HepG2 (cell line): ENCODE results near the gene PPP1R16B. TPM values are rescaled to one million over a fixed set of nuclear protein-coding genes. Genes with fewer than 3 reads are reported as not detected.

Experiments
- CREB3 ChIP-seq: sonication (generic); formaldehyde crosslinking; IDR thresholded peaks from 2 replicates; pipeline ENCODE4 v1.5.0; 2020; ENCODE audit warnings: missing genetic modification reagents
- DMTF1 ChIP-seq: sonication (generic); formaldehyde crosslinking; IDR thresholded peaks from 2 replicates; pipeline ENCODE4 v1.4.0; 2020; ENCODE audit warnings: mild to moderate bottlenecking, missing genetic modification reagents
- HDAC6 ChIP-seq: fragments of 200-600 bp; sonication (generic); IDR thresholded peaks from 2 replicates; pipeline ENCODE4 v1.7.0; 2017; ENCODE audit warnings: mild to moderate bottlenecking, antibody characterized with exemption, low read length, low read depth
- KLF12 ChIP-seq: sonication (generic); formaldehyde crosslinking; IDR thresholded peaks from 2 replicates; pipeline ENCODE4 v1.4.0; 2020; ENCODE audit warnings: missing genetic modification reagents, borderline replicate concordance
- KLF16 ChIP-seq, 2 experiments: sonication (generic) in 1 of 2; formaldehyde crosslinking in 1 of 2; IDR thresholded peaks; 2 replicates each; pipeline versions ENCODE4 v1.6.1 to v1.8.0; 2016 to 2023; ENCODE audit warnings: missing genetic modification reagents in 2 of 2, missing compliant biosample characterization in 1 of 2
- SATB2 ChIP-seq: sonication (generic); formaldehyde crosslinking; IDR thresholded peaks from 2 replicates; pipeline ENCODE4 v1.5.0; 2020; ENCODE audit warnings: missing genetic modification reagents
- SNRNP70 ChIP-seq: fragments of 200-400 bp; formaldehyde crosslinking; IDR thresholded peaks from 2 replicates; pipeline ENCODE4 v1.6.1; 2017; ENCODE audit warnings: mild to moderate bottlenecking, low read depth, low read length, moderate library complexity
- SUZ12 ChIP-seq: fragments of 150-350 bp; IDR thresholded peaks from 2 replicates; pipeline ENCODE4 v1.6.1; 2014; ENCODE audit warnings: low read depth, low read length
- ZBTB33 ChIP-seq: sonication (generic); formaldehyde crosslinking; IDR thresholded peaks from 2 replicates; pipeline ENCODE4 v1.4.0; 2020; ENCODE audit warnings: missing genetic modification reagents
- ZBTB44 ChIP-seq: sonication (generic); formaldehyde crosslinking; IDR thresholded peaks from 2 replicates; pipeline ENCODE4 v1.4.0; 2020; ENCODE audit warnings: missing genetic modification reagents
- ZC3H13 ChIP-seq: sonication (generic); formaldehyde crosslinking; IDR thresholded peaks from 2 replicates; pipeline ENCODE4 v1.8.1; 2023; ENCODE audit warnings: mild to moderate bottlenecking, missing genetic modification reagents, moderate library complexity
- ZNF513 ChIP-seq: sonication (generic); formaldehyde crosslinking; conservative IDR thresholded peaks from 2 replicates; pipeline ENCODE4 v1.5.0; 2020; ENCODE audit warnings: missing genetic modification reagents
- ZNF570 ChIP-seq: sonication (generic); formaldehyde crosslinking; IDR thresholded peaks from 2 replicates; pipeline ENCODE4 v1.4.0; 2020; ENCODE audit warnings: mild to moderate bottlenecking, missing genetic modification reagents, borderline replicate concordance
- ZNF841 ChIP-seq: sonication (generic); formaldehyde crosslinking; IDR thresholded peaks from 2 replicates; pipeline ENCODE4 v1.8.1; 2023; ENCODE audit warnings: missing genetic modification reagents, borderline replicate concordance
- polyA plus RNA-seq, 8 experiments: library from polyadenylated mRNA; depleted of rRNA in 3 of 8; stranded (reverse) in 7 of 8; unstranded in 1 of 8; fragments of >200 nt; fragmentation: Illumina TruSeq in 4 of 8; extraction: Trizol in 4 of 8; gene quantifications; 2 replicates each; pipeline versions ENCODE4 v1.2.1 to v1.2.3, GENCODE V29; 2011 to 2016; ENCODE audit warnings: low read depth in 4 of 8, missing spikeins in 1 of 8, mixed read lengths in 1 of 8; ENCODE audit not compliant: insufficient read depth in 1 of 8
- total RNA-seq, 5 experiments: library from RNA; depleted of rRNA; stranded (reverse); fragments of >200 nt; fragmentation: Illumina TruSeq; extraction: Trizol; gene quantifications; 2 replicates each; pipeline ENCODE4 v1.2.3, GENCODE V29; 2016; ENCODE audit warnings: low read depth in 1 of 5

Gene PPP1R16B
- total and polyA plus RNA-seq, 2 of the 13 experiments (the other 11 are each of a cell fraction or from before 2014, with no cell fraction given): 0.02 to 0.11 TPM

- TF ChIP-seq ZNF841 (CRISPR knock-in tag) (no peak), DMTF1 (CRISPR knock-in tag) (0 out of 2 replicates have a peak, but pooled peaks have one; percentile 44), SNRNP70 (no peak), ZC3H13 (CRISPR knock-in tag) (no peak), ZBTB33 (0 out of 2 replicates have a peak, but pooled peaks have one; percentile 17), KLF12 (CRISPR knock-in tag) (no peak), SATB2 (no peak), SUZ12 (no peak), ZNF570 (no peak), KLF16 (CRISPR knock-in tag; IDR thresholded peaks at IDR 0.05) (0 out of 4 replicates have a peak, but pooled peaks of 1 of the 2 experiments have one; percentile 21), HDAC6 (no peak), ZBTB44 (CRISPR knock-in tag) (no peak), CREB3 (CRISPR knock-in tag) (no peak), ZNF513 (CRISPR knock-in tag) (no peak)
Observed at GRCh38 chr20:38940644-38941043, 135.1 kb downstream of the PPP1R16B start (continued).
